Gastrocnemius medialis (tissue), 4 donors: ENCODE measurements around the gene ZCCHC14.
"Not testable (repeated sequence)": the region's sequence is repeated elsewhere in the genome, so short reads cannot be mapped to it uniquely, and the experiment has no call there.

Experiments used
- CTCF ChIP-seq, 5 experiments: fragments of 450-650 bp in 3 of 5; fragments of 200-600 bp in 2 of 5; sonication (generic) in 2 of 5; IDR thresholded peaks in 4 of 5; conservative IDR thresholded peaks in 1 of 5; 1 replicate in 4 of 5; 2 replicates in 1 of 5; pipeline ENCODE4 v1.5.1; 2016 to 2019; ENCODE audit warnings: antibody characterized with exemption in 5 of 5, mild to moderate bottlenecking in 3 of 5, moderate library complexity in 3 of 5
- POLR2A ChIP-seq, 2 donors: fragments of 450-650 bp; IDR thresholded peaks; one replicate each; pipeline ENCODE4 v1.6.1; 2017; ENCODE audit warnings: antibody characterized with exemption in 2 of 2, mild to moderate bottlenecking in 2 of 2, moderate library complexity in 2 of 2

GRCh38 chr16:87389914-87390313 lies 102.9 kb downstream of the ZCCHC14 start:
- TF ChIP-seq POLR2A (IDR thresholded peaks at IDR 0.05); CTCF (IDR thresholded peaks at IDR 0.05 in 4 of 5, conservative IDR thresholded peaks at IDR 0.05 in 1 of 5): not testable (repeated sequence)
